K562 (cell line): ENCODE data around the gene HRH1. TPM values are rescaled to one million over a fixed set of nuclear protein-coding genes. Genes with fewer than 3 reads are reported as not detected.

ENCODE experiments used
- DIDO1 ChIP-seq: fragments of 450-650 bp; IDR thresholded peaks from 2 replicates; pipeline ENCODE4 v1.6.1; 2016; ENCODE audit warnings: low read depth, missing biosample characterization, missing genetic modification characterization
- FOXA3 ChIP-seq, 2 experiments: fragments of 450-650 bp in 1 of 2; sonication (generic) in 1 of 2; formaldehyde crosslinking; IDR thresholded peaks in 1 of 2; conservative IDR thresholded peaks in 1 of 2; 2 replicates each; pipeline versions ENCODE4 v1.4.0 to v1.8.0; 2020 to 2022; ENCODE audit warnings: mild to moderate bottlenecking in 2 of 2, missing genetic modification reagents in 1 of 2
- HDAC2 ChIP-seq: fragments of 450-650 bp; IDR thresholded peaks from 2 replicates; pipeline ENCODE4 v1.6.1; 2016; ENCODE audit warnings: mild to moderate bottlenecking
- HDAC8 ChIP-seq: fragments of 450-650 bp; IDR thresholded peaks from 2 replicates; pipeline ENCODE4 v1.6.1; 2016; ENCODE audit warnings: mild to moderate bottlenecking, missing genetic modification characterization, moderate library complexity, missing compliant biosample characterization
- IFI16 ChIP-seq: fragments of 250-450 bp; sonication (Bioruptor Pico); IDR thresholded peaks from 2 replicates; pipeline ENCODE4 v2.1.2; 2022; ENCODE audit warnings: mild to moderate bottlenecking, inconsistent platforms
- ILF3 ChIP-seq: fragments of 450-650 bp; IDR thresholded peaks from 2 replicates; pipeline ENCODE4 v1.6.1; 2018; ENCODE audit warnings: antibody characterized with exemption, mild to moderate bottlenecking, moderate library complexity, borderline replicate concordance
- KLF13 ChIP-seq: fragments of 450-650 bp; IDR thresholded peaks from 2 replicates; pipeline ENCODE4 v1.6.1; 2016; ENCODE audit warnings: missing genetic modification characterization, low read depth, mild to moderate bottlenecking, missing compliant biosample characterization, moderate library complexity, borderline replicate concordance
- POLR2G ChIP-seq: fragments of 200-400 bp; formaldehyde crosslinking; IDR thresholded peaks from 2 replicates; pipeline ENCODE4 v1.6.1; 2017; ENCODE audit warnings: low read depth, mild to moderate bottlenecking, antibody characterized with exemption, low read length, moderate library complexity
- RBM39 ChIP-seq: fragments of 200-400 bp; formaldehyde crosslinking; optimal IDR thresholded peaks from 2 replicates; pipeline ENCODE3; 2018; ENCODE audit warnings: low read depth, low read length
- RHOXF2B ChIP-seq: fragments of 250-450 bp; sonication (Bioruptor Pico); conservative IDR thresholded peaks from 2 replicates; pipeline ENCODE4 v1.5.1; 2021
- SAFB2 ChIP-seq: fragments of 200-400 bp; formaldehyde crosslinking; IDR thresholded peaks from 2 replicates; pipeline ENCODE4 v1.6.1; 2018; ENCODE audit warnings: borderline replicate concordance, low read length, low read depth, moderate library complexity; ENCODE audit not compliant: severe bottlenecking
- SREBF2 ChIP-seq: sonication (generic); formaldehyde crosslinking; IDR thresholded peaks from 2 replicates; pipeline ENCODE4 v1.4.0; 2020; ENCODE audit warnings: mild to moderate bottlenecking, missing genetic modification reagents
- SRSF9 ChIP-seq: fragments of 200-400 bp; formaldehyde crosslinking; IDR thresholded peaks from 2 replicates; pipeline ENCODE4 v1.6.1; 2017; ENCODE audit warnings: low read depth, low read length, borderline replicate concordance
- ZC3H8 ChIP-seq: fragments of 450-650 bp; IDR thresholded peaks from 2 replicates; pipeline ENCODE4 v1.6.1; 2017
- ZNF282 ChIP-seq: sonication (generic); formaldehyde crosslinking; IDR thresholded peaks from 2 replicates; pipeline ENCODE4 v1.8.1; 2023; ENCODE audit warnings: missing genetic modification reagents
- ZNF589 ChIP-seq: fragments of 200-800 bp; sonication (Bioruptor generic); IDR thresholded peaks from 2 replicates; pipeline ENCODE4 v1.6.1; 2016; ENCODE audit warnings: low read depth, missing genetic modification characterization, missing compliant biosample characterization
- polyA plus RNA-seq, 8 experiments: library from polyadenylated mRNA; depleted of rRNA in 4 of 8; stranded (reverse) in 5 of 8; unstranded in 3 of 8; fragments of >200 nt; fragmentation: Nextera tagmentation in 2 of 8; fragmentation: Illumina TruSeq in 1 of 8; extraction: Ambion mirVana in 2 of 8; extraction: Trizol in 1 of 8; gene quantifications; 2 replicates each; pipeline versions ENCODE4 v1.2.1 to v1.2.3, GENCODE V29; 2011 to 2014; ENCODE audit warnings: inconsistent platforms in 1 of 8, missing spikeins in 1 of 8
- total RNA-seq, 7 experiments: library from RNA; depleted of rRNA in 6 of 7; stranded (reverse); fragments of >200 nt in 6 of 7; fragmentation: Illumina TruSeq in 2 of 7; extraction: Trizol in 2 of 7; gene quantifications; 2 replicates each; pipeline versions ENCODE4 v1.2.1 to v1.2.3, GENCODE V29; 2011 to 2021; ENCODE audit warnings: low replicate concordance in 1 of 7
- TF ChIP-seq, protein P1 (sequence below): fragments of 450-650 bp; IDR thresholded peaks from 2 replicates; pipeline ENCODE4 v1.6.1; 2016; ENCODE audit warnings: low read depth, mild to moderate bottlenecking, moderate library complexity
- TF ChIP-seq, protein P2 (sequence below): fragments of 450-650 bp; IDR thresholded peaks from 2 replicates; pipeline ENCODE4 v1.6.1; 2016; ENCODE audit warnings: missing biosample characterization, missing genetic modification characterization
- TF ChIP-seq, protein P3 (sequence below): fragments of 250-450 bp; sonication (Bioruptor Pico); IDR thresholded peaks from 2 replicates; pipeline ENCODE4 v1.8.0; 2021; ENCODE audit warnings: moderate library complexity, mild to moderate bottlenecking, inconsistent platforms
- TF ChIP-seq, protein P4 (sequence below): IDR thresholded peaks from 2 replicates; pipeline ENCODE4 v1.6.1; 2014; ENCODE audit warnings: antibody characterized with exemption
- TF ChIP-seq, protein P5 (sequence below), 2 experiments: fragments of 450-650 bp in 1 of 2; sonication (generic) in 1 of 2; formaldehyde crosslinking in 1 of 2; IDR thresholded peaks in 1 of 2; conservative IDR thresholded peaks in 1 of 2; 2 replicates each; pipeline versions ENCODE4 v1.6.1 to v1.8.1; 2016 to 2023; ENCODE audit warnings: mild to moderate bottlenecking in 2 of 2, moderate library complexity in 2 of 2, inconsistent platforms in 1 of 2, missing genetic modification reagents in 1 of 2

HRH1 gene
- total and polyA plus RNA-seq, 9 of the 15 experiments (the other 6 are each of a cell fraction or from before 2014, with no cell fraction given): 0.03 to 0.15 (median 0.06) TPM; not detected in 1

DNA sequence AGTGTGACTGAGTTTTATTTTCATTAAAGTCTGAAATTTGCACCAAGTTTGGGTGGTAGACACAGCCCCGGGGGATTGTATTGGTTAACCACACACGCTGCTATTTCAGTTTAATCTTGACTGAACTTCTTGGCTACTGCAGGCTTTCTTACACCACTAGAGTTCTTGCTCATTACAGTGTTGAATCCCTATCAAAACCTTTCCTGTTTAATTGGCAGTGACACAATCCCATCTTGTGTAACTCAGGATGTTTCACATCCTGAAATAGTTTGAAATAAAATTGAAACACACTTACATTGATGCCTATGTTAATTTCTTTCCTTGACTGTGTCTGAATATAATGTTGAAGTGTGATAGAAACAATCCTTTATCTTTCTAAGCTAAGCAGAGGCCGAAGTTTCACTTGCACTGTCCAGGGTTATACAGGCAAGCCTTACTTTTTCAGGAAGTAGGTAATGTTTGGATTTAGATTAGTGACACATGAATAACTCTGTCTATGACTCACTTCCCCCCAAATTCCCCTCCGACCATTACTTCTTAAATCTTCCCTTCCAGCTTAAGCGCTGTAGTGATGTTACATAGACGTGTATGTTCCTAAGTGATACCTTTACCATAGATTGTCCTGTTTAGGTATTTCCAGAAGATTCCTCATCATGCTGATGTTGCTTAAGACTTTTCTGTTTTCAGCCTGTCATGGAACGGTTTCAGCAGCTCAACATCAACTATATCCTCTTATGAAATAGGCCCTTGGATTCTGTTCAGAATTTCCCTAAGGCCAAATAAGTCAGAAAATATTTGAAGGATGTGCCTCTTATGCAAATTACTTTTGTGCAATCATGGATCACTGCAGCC is 134.7 kb downstream of the HRH1 start (continued):
- no peak for TF ChIP-seq IFI16
- TF ChIP-seq SAFB2: no peak
- no peak for TF ChIP-seq KLF13
- TF ChIP-seq HDAC8 (tag): no peak
- no peak for TF ChIP-seq ZNF282
- TF ChIP-seq, protein P1, sequence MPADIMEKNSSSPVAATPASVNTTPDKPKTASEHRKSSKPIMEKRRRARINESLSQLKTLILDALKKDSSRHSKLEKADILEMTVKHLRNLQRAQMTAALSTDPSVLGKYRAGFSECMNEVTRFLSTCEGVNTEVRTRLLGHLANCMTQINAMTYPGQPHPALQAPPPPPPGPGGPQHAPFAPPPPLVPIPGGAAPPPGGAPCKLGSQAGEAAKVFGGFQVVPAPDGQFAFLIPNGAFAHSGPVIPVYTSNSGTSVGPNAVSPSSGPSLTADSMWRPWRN: no peak; the same call in 1 of the 2 replicates
- peak; percentile 81; the same call in 1 of the 2 replicates for TF ChIP-seq ILF3
- TF ChIP-seq, protein P2, sequence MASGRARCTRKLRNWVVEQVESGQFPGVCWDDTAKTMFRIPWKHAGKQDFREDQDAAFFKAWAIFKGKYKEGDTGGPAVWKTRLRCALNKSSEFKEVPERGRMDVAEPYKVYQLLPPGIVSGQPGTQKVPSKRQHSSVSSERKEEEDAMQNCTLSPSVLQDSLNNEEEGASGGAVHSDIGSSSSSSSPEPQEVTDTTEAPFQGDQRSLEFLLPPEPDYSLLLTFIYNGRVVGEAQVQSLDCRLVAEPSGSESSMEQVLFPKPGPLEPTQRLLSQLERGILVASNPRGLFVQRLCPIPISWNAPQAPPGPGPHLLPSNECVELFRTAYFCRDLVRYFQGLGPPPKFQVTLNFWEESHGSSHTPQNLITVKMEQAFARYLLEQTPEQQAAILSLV (tag): no peak; the same call in 1 of the 2 replicates
- no peak for TF ChIP-seq DIDO1
- TF ChIP-seq SRSF9: no peak
- TF ChIP-seq POLR2G: no peak
- TF ChIP-seq HDAC2: peak; percentile 82
- TF ChIP-seq SREBF2: no peak
- TF ChIP-seq, protein P3, sequence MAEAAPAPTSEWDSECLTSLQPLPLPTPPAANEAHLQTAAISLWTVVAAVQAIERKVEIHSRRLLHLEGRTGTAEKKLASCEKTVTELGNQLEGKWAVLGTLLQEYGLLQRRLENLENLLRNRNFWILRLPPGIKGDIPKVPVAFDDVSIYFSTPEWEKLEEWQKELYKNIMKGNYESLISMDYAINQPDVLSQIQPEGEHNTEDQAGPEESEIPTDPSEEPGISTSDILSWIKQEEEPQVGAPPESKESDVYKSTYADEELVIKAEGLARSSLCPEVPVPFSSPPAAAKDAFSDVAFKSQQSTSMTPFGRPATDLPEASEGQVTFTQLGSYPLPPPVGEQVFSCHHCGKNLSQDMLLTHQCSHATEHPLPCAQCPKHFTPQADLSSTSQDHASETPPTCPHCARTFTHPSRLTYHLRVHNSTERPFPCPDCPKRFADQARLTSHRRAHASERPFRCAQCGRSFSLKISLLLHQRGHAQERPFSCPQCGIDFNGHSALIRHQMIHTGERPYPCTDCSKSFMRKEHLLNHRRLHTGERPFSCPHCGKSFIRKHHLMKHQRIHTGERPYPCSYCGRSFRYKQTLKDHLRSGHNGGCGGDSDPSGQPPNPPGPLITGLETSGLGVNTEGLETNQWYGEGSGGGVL (CRISPR knock-in tag): no peak
- TF ChIP-seq, protein P4, sequence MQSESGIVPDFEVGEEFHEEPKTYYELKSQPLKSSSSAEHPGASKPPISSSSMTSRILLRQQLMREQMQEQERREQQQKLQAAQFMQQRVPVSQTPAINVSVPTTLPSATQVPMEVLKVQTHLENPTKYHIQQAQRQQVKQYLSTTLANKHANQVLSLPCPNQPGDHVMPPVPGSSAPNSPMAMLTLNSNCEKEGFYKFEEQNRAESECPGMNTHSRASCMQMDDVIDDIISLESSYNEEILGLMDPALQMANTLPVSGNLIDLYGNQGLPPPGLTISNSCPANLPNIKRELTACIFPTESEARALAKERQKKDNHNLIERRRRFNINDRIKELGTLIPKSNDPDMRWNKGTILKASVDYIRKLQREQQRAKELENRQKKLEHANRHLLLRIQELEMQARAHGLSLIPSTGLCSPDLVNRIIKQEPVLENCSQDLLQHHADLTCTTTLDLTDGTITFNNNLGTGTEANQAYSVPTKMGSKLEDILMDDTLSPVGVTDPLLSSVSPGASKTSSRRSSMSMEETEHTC: no peak
- no peak for TF ChIP-seq FOXA3 (CRISPR knock-in tag; conservative IDR thresholded peaks at IDR 0.05 in 1 of 2, IDR thresholded peaks at IDR 0.05 in 1 of 2)
- TF ChIP-seq, protein P5, sequence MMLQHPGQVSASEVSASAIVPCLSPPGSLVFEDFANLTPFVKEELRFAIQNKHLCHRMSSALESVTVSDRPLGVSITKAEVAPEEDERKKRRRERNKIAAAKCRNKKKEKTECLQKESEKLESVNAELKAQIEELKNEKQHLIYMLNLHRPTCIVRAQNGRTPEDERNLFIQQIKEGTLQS (IDR thresholded peaks at IDR 0.05): peak; percentile 95
- TF ChIP-seq, protein P5 (CRISPR knock-in tag; conservative IDR thresholded peaks at IDR 0.05): no peak
- no peak for TF ChIP-seq ZC3H8
- no peak for TF ChIP-seq RHOXF2B (CRISPR knock-in tag)
- TF ChIP-seq RBM39: no peak
- TF ChIP-seq ZNF589 (CRISPR knock-in tag): no peak
